HepG2 (cell line): ENCODE measurements around the gene TTYH2. TPM values are rescaled to one million over a fixed set of nuclear protein-coding genes. Genes with fewer than 3 reads are reported as not detected.

Source experiments
- DMTF1 ChIP-seq: sonication (generic); formaldehyde crosslinking; IDR thresholded peaks from 2 replicates; pipeline ENCODE4 v1.4.0; 2020; ENCODE audit warnings: mild to moderate bottlenecking, missing genetic modification reagents
- HNRNPK ChIP-seq: fragments of 200-400 bp; formaldehyde crosslinking; IDR thresholded peaks from 2 replicates; pipeline ENCODE4 v1.6.1; 2018; ENCODE audit warnings: low read length, low read depth, moderate library complexity, mild to moderate bottlenecking; ENCODE audit not compliant: poor library complexity, severe bottlenecking
- KDM2A ChIP-seq: sonication (generic); formaldehyde crosslinking; IDR thresholded peaks from 2 replicates; pipeline ENCODE4 v1.4.0; 2020; ENCODE audit warnings: low read depth, missing genetic modification reagents, borderline replicate concordance
- NFYC ChIP-seq: IDR thresholded peaks from 2 replicates; pipeline ENCODE4 v1.6.1; 2016; ENCODE audit warnings: missing genetic modification reagents, missing compliant biosample characterization
- STAT6 ChIP-seq: sonication (generic); formaldehyde crosslinking; IDR thresholded peaks from 2 replicates; pipeline ENCODE4 v1.4.0; 2020; ENCODE audit warnings: missing genetic modification reagents, mild to moderate bottlenecking, borderline replicate concordance
- THRA ChIP-seq: sonication (generic); formaldehyde crosslinking; IDR thresholded peaks from 2 replicates; pipeline ENCODE4 v1.4.0; 2020; ENCODE audit warnings: missing genetic modification reagents, borderline replicate concordance
- ZNF407 ChIP-seq: sonication (generic); formaldehyde crosslinking; IDR thresholded peaks from one replicate; pipeline ENCODE4 v1.5.1; 2020; ENCODE audit warnings: mild to moderate bottlenecking, missing genetic modification reagents; ENCODE audit errors: not compliant biosample characterization
- ZNF432 ChIP-seq: sonication (generic); formaldehyde crosslinking; IDR thresholded peaks from 2 replicates; pipeline ENCODE4 v1.5.0; 2020; ENCODE audit warnings: missing genetic modification reagents, mild to moderate bottlenecking, borderline replicate concordance
- ZNF784 ChIP-seq: sonication (generic); formaldehyde crosslinking; IDR thresholded peaks from 2 replicates; pipeline ENCODE4 v1.5.1; 2020; ENCODE audit warnings: missing genetic modification reagents, mild to moderate bottlenecking, borderline replicate concordance
- ZSCAN21 ChIP-seq: sonication (generic); formaldehyde crosslinking; IDR thresholded peaks from 2 replicates; pipeline ENCODE4 v1.8.0; 2022; ENCODE audit warnings: mild to moderate bottlenecking, missing genetic modification reagents, moderate library complexity, borderline replicate concordance
- polyA plus RNA-seq, 8 experiments: library from polyadenylated mRNA; depleted of rRNA in 3 of 8; stranded (reverse) in 7 of 8; unstranded in 1 of 8; fragments of >200 nt; fragmentation: Illumina TruSeq in 4 of 8; extraction: Trizol in 4 of 8; gene quantifications; 2 replicates each; pipeline versions ENCODE4 v1.2.1 to v1.2.3, GENCODE V29; 2011 to 2016; ENCODE audit warnings: low read depth in 4 of 8, missing spikeins in 1 of 8, mixed read lengths in 1 of 8; ENCODE audit not compliant: insufficient read depth in 1 of 8
- total RNA-seq, 5 experiments: library from RNA; depleted of rRNA; stranded (reverse); fragments of >200 nt; fragmentation: Illumina TruSeq; extraction: Trizol; gene quantifications; 2 replicates each; pipeline ENCODE4 v1.2.3, GENCODE V29; 2016; ENCODE audit warnings: low read depth in 1 of 5

Gene TTYH2
- total and polyA plus RNA-seq, 2 of the 13 experiments (the other 11 are each of a cell fraction or from before 2014, with no cell fraction given) = 0.77 to 0.96 TPM

- TF ChIP-seq ZNF407 (CRISPR knock-in tag) (peak; percentile 82), STAT6 (CRISPR knock-in tag) (0 out of 2 replicates have a peak, but pooled peaks have one; percentile 67), ZSCAN21 (CRISPR knock-in tag) (peak; percentile 87), THRA (CRISPR knock-in tag) (peak; percentile 85), ZNF784 (CRISPR knock-in tag) (peak; percentile 93), NFYC (CRISPR knock-in tag) (peak; percentile 43), DMTF1 (CRISPR knock-in tag) (no peak), ZNF432 (no peak), HNRNPK (peak; percentile 87), KDM2A (CRISPR knock-in tag) (peak; percentile 88; the same call in 1 of the 2 replicates)
These were observed 9.7 kb upstream of the TTYH2 start, which contains the start of gene RPL38 (continued) for GRCh38 chr17:74203439-74204240.
